Cardiac fibroblast (primary cell): ENCODE measurements around the gene CDH7.

Experiments
- DNase-seq, 2 donors: peaks; one replicate each; pipeline versions ENCODE4 v3.0.0 to v3.0.0-alpha.2; 2010; ENCODE audit warnings: low read depth in 2 of 2
- H3K4me3 ChIP-seq, 2 donors: replicated peaks in 1 of 2; 1 replicate in 1 of 2; 2 replicates in 1 of 2; pipeline ENCODE4 v1.5.1; 2011; ENCODE audit warnings: low read depth in 2 of 2, low read length in 2 of 2, mild to moderate bottlenecking in 2 of 2, moderate library complexity in 1 of 2
- TF ChIP-seq, protein P1 (sequence below): IDR thresholded peaks from one replicate; pipeline ENCODE4 v1.5.1; 2011; ENCODE audit warnings: low read depth, mild to moderate bottlenecking, low read length, inconsistent platforms

The CDH7 gene

DNA sequence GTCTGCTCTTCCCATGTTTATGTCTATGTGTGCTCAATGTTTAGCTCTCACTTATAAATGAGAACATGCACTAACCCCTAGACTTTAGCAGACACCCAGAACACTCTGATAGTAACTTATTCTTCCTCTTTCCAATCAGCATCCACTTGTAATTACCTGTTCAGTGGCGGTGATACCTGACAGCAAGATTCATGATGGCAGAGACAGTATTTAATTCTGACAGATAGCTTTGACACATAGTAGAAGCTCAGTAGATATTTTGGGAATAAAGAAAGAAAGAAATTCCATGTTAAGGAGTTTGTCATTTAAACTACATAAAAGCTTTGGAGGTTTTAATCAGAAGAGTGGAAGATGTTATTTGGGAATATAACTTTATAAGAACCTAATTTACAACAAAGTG lies 171.3 kb downstream of the CDH7 start:
- TF ChIP-seq, protein P1, sequence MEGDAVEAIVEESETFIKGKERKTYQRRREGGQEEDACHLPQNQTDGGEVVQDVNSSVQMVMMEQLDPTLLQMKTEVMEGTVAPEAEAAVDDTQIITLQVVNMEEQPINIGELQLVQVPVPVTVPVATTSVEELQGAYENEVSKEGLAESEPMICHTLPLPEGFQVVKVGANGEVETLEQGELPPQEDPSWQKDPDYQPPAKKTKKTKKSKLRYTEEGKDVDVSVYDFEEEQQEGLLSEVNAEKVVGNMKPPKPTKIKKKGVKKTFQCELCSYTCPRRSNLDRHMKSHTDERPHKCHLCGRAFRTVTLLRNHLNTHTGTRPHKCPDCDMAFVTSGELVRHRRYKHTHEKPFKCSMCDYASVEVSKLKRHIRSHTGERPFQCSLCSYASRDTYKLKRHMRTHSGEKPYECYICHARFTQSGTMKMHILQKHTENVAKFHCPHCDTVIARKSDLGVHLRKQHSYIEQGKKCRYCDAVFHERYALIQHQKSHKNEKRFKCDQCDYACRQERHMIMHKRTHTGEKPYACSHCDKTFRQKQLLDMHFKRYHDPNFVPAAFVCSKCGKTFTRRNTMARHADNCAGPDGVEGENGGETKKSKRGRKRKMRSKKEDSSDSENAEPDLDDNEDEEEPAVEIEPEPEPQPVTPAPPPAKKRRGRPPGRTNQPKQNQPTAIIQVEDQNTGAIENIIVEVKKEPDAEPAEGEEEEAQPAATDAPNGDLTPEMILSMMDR: no peak

DNA sequence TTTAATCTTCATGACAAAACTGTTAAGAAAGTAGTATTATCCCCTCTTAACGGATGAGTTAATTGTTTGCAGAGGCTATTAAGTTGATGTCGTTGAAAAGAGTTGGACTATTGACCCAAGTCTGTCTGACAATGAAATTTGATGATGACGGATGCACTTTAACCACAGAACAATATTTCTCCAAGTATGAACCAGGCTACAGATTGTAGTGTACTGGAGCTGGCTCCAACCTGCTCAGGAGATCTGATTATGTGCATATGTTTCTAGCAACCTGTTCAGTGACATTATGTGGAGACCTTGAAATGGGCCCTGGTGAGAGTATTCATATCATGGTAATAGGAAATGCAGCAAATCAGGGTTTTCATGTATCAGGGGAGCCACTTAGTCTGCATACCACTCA lies 174.1 kb downstream of the CDH7 start:
- no peak overlapping the region for H3K4me3 ChIP-seq
- DNase-seq: no peak
- TF ChIP-seq, protein P1: no peak

More for the DNA sequence above, 171.3 kb downstream of the CDH7 start:
- H3K4me3 ChIP-seq: no peak overlapping the region
- DNase-seq: no peak

DNA sequence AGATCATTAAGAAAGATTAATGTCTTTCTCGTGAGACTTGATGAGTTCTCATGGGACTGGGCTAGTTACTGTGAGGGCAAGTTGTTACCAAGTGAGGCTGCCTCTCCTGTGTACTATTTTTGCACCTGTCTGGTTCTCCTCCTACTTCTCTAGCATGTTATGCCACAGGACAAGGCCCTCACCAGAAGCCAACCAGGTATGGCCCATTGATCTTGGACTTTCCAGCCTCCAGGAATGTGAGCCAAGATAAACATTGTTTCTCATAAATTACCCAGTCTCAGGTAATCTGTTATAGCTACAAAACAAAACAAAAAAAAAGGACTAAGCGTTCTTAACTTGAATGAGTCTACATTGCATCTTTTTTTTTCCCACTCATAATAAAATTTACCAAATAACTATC lies 184.1 kb downstream of the CDH7 start:
- DNase-seq: no peak
- no peak overlapping the region for H3K4me3 ChIP-seq
- TF ChIP-seq, protein P1: no peak

DNA sequence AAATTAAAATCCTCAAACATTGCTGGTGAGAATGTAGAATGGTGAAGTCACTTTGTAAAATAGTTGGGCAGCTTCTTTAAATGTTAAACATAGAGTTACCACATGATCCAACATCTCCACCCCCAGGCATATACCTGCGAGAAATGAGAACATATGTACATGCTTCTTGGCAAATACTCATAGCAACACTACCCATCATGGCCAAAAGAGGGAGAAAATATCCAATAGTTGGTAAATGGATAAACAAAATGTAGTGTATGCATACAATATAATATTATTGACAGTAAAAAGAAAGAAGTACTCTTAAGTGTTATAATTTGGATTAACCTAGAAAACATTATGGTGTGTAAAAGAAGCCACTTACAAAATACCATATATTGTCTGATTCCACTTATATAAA lies 185.9 kb downstream of the CDH7 start:
- TF ChIP-seq, protein P1: no peak
- no peak overlapping the region for H3K4me3 ChIP-seq
- DNase-seq: no peak

DNA sequence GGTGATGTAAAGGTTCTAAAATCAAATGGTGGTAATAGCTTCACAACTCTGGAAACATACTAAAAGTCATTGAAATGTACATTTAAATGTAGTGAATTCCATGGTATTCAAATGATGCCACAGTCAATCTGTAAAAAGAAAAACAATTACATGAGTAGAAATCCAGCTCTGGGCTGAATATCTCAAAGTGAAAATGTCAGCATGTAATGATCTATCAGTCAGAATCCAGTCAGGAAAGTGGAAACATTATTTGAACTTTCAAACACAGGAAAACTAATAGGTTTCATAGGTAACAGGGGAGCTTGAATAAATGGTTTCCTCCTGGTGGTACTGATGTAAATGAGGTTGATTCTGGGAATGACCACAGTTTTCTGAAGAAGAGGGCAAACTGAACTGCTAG lies 186.4 kb downstream of the CDH7 start:
- TF ChIP-seq, protein P1: no peak
- no peak overlapping the region for H3K4me3 ChIP-seq
- no peak for DNase-seq

DNA sequence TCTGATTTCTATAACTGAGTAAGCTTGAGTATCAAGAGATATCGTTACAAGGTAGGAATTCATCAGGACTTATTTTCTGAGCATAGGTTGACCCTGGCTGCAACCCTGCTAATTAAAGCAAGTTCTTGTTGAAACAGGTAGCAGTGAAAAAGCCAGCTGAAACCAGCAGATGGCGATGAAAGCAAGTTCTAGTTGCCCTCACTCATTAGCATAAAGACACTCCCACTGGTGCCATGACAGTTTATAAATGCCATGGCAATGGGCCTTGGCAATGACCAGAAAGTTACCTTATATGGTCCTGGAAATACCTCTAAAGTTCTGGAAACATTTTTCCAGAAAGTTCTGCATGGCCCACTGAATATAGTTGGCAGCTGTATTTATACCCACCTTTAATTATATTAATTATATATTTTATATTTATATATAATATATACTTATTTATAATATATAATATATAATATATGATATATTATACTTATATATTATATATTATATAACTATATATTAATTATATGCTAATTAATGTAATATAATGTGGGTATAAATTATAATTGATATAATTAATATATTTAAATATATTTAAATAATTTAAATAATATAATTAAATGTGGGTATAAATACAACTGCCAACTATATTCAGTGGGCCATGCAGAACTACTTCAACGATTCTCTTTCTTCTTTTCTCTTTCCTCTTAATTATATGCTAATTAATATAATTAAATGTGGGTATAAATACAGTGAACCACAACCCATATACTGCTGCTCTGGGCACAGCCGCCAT lies 188.0 kb downstream of the CDH7 start:
- TF ChIP-seq, protein P1: peak; percentile 19
- H3K4me3 ChIP-seq: no peak overlapping the region
- DNase-seq: peak; percentile 7 to 25
